ENCODE results near the gene ARHGAP32.

GRCh38 chr11:128928400-128928799 is 263.7 kb downstream of the ARHGAP32 start:
- no peak for TF ChIP-seq POLR2AphosphoS5 (IDR thresholded peaks at IDR 0.05; ENCODE audit: low read depth, low read length)
- TF ChIP-seq POLR2A (IDR thresholded peaks at IDR 0.05; ENCODE audit: low read depth, low read length), result no peak
- no peak for TF ChIP-seq TAF1 (IDR thresholded peaks at IDR 0.05; ENCODE audit: low read depth, low read length)
- no peak for TF ChIP-seq PAX5 (IDR thresholded peaks at IDR 0.05; ENCODE audit: insufficient read depth, low read length, severe bottlenecking)
